Measurements from ENCODE around the gene TMEM232. TPM values are rescaled to one million over a fixed set of nuclear protein-coding genes. Genes with fewer than 3 reads are reported as not detected.

The TMEM232 gene
- total RNA-seq, 1 donor from 2014 or later: 1.6 TPM

Small RNA genes lying within 50 kb of the gene (small RNA-seq; reads per million reads assigned to genes)
- not detected for gene MIR548F3
- not detected for gene RF00432

Other genes starting within 250 kb of the TMEM232 start
- 32.9 TPM for gene SLC25A46, start 12.3 kb upstream of the TMEM232 start, total RNA-seq

All from skeletal muscle tissue (tissue), 2 donors.